K562 (cell line): ENCODE results near the gene CETN1. TPM values are rescaled to one million over a fixed set of nuclear protein-coding genes. Genes with fewer than 3 reads are reported as not detected.

Experiments
- ATAC-seq: fragments of 200-7000 bp; cut with Tn5 transposase; 3 replicates; pipeline ENCODE4 v1.9.1; 2020; ENCODE audit warnings: moderate library complexity
- BruUV-seq: library from RNA; stranded (reverse); fragments of 400-500 nt; replicated peaks from 2 replicates; lab custom pipeline; 2021; lab: Mats Ljungman, UMichigan
- CTCF ChIA-PET: fragments of 300-600 bp; formaldehyde crosslinking; extraction: SDS; loops from one replicate; lab custom pipeline; 2021; ENCODE audit warnings: low intra/inter-chr PET ratio; lab: Yijun Ruan, JAX
- POLR2A ChIA-PET: fragments of 300-600, 350-650 bp; sonication (Branson Sonifier 250); formaldehyde crosslinking; extraction: SDS; loops from one replicate; lab custom pipeline; 2021; ENCODE audit warnings: antibody characterized with exemption, inconsistent platforms; lab: Yijun Ruan, JAX
- DNase-seq, 4 experiments: peaks; one replicate each; pipeline versions ENCODE4 v3.0.0 to v3.0.0-alpha.2; 2011 to 2018; ENCODE audit warnings: low spot score in 3 of 4, mixed read lengths in 3 of 4; ENCODE audit errors: extremely low read depth in 1 of 4
- FAIRE-seq: peaks from 2 replicates; lab custom pipeline; 2011; peaks lifted over from hg19 to GRCh38; lab: Jason Lieb, UNC
- H2AFZ ChIP-seq: 2 replicates; pipeline ENCODE4 v1.6.0; 2011; ENCODE audit warnings: low read depth, low read length, control low read depth, inconsistent platforms
- H3K27ac ChIP-seq: fragments of 200-600 bp; 3 replicates; pipeline ENCODE4 v1.8.0; 2011; ENCODE audit warnings: low read depth, mild to moderate bottlenecking, control low read depth, inconsistent platforms, low read length, moderate library complexity, mixed read lengths; ENCODE audit errors: extremely low read depth
- H3K27me3 ChIP-seq, 2 experiments: fragments of 300-600 bp in 1 of 2; 2 replicates in 1 of 2; 3 replicates in 1 of 2; pipeline versions ENCODE4 v1.6.0 to v1.8.0; 2011; ENCODE audit warnings: inconsistent platforms in 2 of 2, low read length in 2 of 2, mild to moderate bottlenecking in 1 of 2, mixed read lengths in 1 of 2, moderate library complexity in 1 of 2; ENCODE audit not compliant: control insufficient read depth in 2 of 2, insufficient read depth in 2 of 2
- H3K36me3 ChIP-seq: fragments of 300-600 bp; 3 replicates; pipeline ENCODE4 v1.8.0; 2011; ENCODE audit warnings: mild to moderate bottlenecking, low read length, inconsistent platforms; ENCODE audit not compliant: control insufficient read depth, insufficient read depth
- H3K4me1 ChIP-seq, 2 experiments: fragments of 200-600 bp in 1 of 2; replicated peaks in 1 of 2; 2 replicates in 1 of 2; 3 replicates in 1 of 2; pipeline versions ENCODE4 v1.5.1 to v1.8.0; 2011; ENCODE audit warnings: inconsistent platforms in 2 of 2, low read length in 2 of 2, mild to moderate bottlenecking in 1 of 2, mixed read lengths in 1 of 2, moderate library complexity in 1 of 2; ENCODE audit not compliant: control insufficient read depth in 2 of 2, insufficient read depth in 2 of 2
- H3K4me2 ChIP-seq: 2 replicates; pipeline ENCODE4 v1.6.1; 2011; ENCODE audit warnings: low read length, control low read depth, inconsistent platforms, mixed read lengths; ENCODE audit not compliant: insufficient read depth
- H3K4me3 ChIP-seq: fragments of 200-600 bp; sonication (generic), shearing (Covaris generic); 2 replicates; pipeline ENCODE4 v1.5.1; 2016; ENCODE audit warnings: control low read depth, inconsistent platforms
- H3K79me2 ChIP-seq: fragments of 200-600 bp; 3 replicates; pipeline ENCODE4 v1.8.0; 2011; ENCODE audit warnings: low read length, inconsistent platforms; ENCODE audit not compliant: control insufficient read depth, insufficient read depth
- H3K9ac ChIP-seq, 2 experiments: 2 replicates each; pipeline versions ENCODE4 v1.6.0 to v1.6.1; 2011; ENCODE audit warnings: low read depth in 2 of 2, low read length in 2 of 2, control low read depth in 1 of 2, inconsistent platforms in 1 of 2, mild to moderate bottlenecking in 1 of 2, mixed read lengths in 1 of 2; ENCODE audit not compliant: insufficient read depth in 1 of 2
- H3K9me1 ChIP-seq: one replicate; pipeline ENCODE4 v1.6.0; 2011; ENCODE audit warnings: inconsistent platforms, mild to moderate bottlenecking, low read length, moderate library complexity; ENCODE audit not compliant: control insufficient read depth, insufficient read depth
- H3K9me3 ChIP-seq: replicated peaks from 2 replicates; pipeline ENCODE4 v1.5.1; 2011; ENCODE audit warnings: low read depth, low read length, inconsistent platforms; ENCODE audit not compliant: control insufficient read depth, insufficient read depth
- H4K20me1 ChIP-seq: replicated peaks from 2 replicates; pipeline ENCODE4 v1.6.1; 2011; ENCODE audit warnings: low read length, inconsistent platforms, mixed read lengths; ENCODE audit not compliant: control insufficient read depth, insufficient read depth
- ZFP36 ChIP-seq: fragments of 150-350 bp; IDR thresholded peaks from 2 replicates; pipeline ENCODE4 v1.6.1; 2018; ENCODE audit warnings: low read length, low read depth; ENCODE audit not compliant: partially characterized antibody
- ZNF551 ChIP-seq: fragments of 250-450 bp; sonication (Bioruptor Pico); IDR thresholded peaks from 2 replicates; pipeline ENCODE4 v1.5.0; 2021; ENCODE audit warnings: mild to moderate bottlenecking, moderate library complexity
- WGBS: fragments of 100-300 bp; shearing (Covaris generic); methylation state at CpG from one replicate; pipeline ENCODE4 v1.1.6; 2016; ENCODE audit warnings: low coverage, mixed read lengths; ENCODE audit not compliant: insufficient coverage; ENCODE audit errors: missing lambda C conversion rate; 5-methylcytosine and 5-hydroxymethylcytosine counted together
- in situ Hi-C: fragments of 300-500 bp; cut with MboI; formaldehyde crosslinking; loops from 4 replicates; pipeline ENCODE4 v1.15.0; 2018; ENCODE audit warnings: inconsistent platforms, mixed read lengths
- intact Hi-C: fragments of 100-400 bp; cut with micrococcal nuclease; formaldehyde crosslinking; loops from 2 replicates; pipeline ENCODE4 v1.14.2; 2022
- polyA plus RNA-seq, 8 experiments: library from polyadenylated mRNA; depleted of rRNA in 4 of 8; stranded (reverse) in 5 of 8; unstranded in 3 of 8; fragments of >200 nt; fragmentation: Nextera tagmentation in 2 of 8; fragmentation: Illumina TruSeq in 1 of 8; extraction: Ambion mirVana in 2 of 8; extraction: Trizol in 1 of 8; gene quantifications; 2 replicates each; pipeline versions ENCODE4 v1.2.1 to v1.2.3, GENCODE V29; 2011 to 2014; ENCODE audit warnings: inconsistent platforms in 1 of 8, missing spikeins in 1 of 8
- total RNA-seq, 7 experiments: library from RNA; depleted of rRNA in 6 of 7; stranded (reverse); fragments of >200 nt in 6 of 7; fragmentation: Illumina TruSeq in 2 of 7; extraction: Trizol in 2 of 7; gene quantifications; 2 replicates each; pipeline versions ENCODE4 v1.2.1 to v1.2.3, GENCODE V29; 2011 to 2021; ENCODE audit warnings: low replicate concordance in 1 of 7
- TF ChIP-seq, protein P1 (sequence below): sonication (generic); formaldehyde crosslinking; IDR thresholded peaks from 2 replicates; pipeline ENCODE4 v1.4.0; 2020; ENCODE audit warnings: mild to moderate bottlenecking, missing genetic modification reagents

CETN1 gene
- total and polyA plus RNA-seq, 9 of the 15 experiments (the other 6 are each of a cell fraction or from before 2014, with no cell fraction given), result 0.07 to 0.34 (median 0.19) TPM; not detected in 3

DNA sequence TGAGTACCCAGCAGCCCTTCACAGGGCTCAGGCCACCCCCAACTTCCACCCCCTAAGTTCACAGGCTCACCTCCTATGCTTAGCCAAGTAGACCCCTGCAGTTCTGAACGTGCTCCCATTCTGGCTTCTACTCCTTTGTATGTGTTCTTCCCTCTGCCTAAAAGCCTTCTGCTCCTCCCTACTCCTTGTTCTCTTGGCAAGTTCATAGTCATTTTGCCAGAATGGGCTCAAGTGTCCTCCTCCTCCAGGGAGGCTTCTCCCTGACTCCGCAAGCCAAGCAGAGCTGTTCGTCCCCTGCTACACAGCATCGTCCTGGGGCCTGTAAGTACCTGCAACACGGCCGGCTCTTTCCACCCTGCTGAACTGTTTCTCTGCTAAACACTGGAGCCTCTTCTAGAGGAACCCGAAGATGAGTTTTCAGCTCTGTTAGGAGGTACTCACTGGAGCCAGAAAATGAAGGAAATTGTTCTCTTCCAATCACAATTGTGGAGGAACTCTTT is 14.6 kb upstream of the CETN1 start:
- BruUV-seq, result no TSS peak
- CTCF ChIA-PET, result no interaction called here
- DNase-seq, result no peak
- Histone ChIP-seq H4K20me1 (no peaks in the 10 kb centered on the region), H2AFZ (no peak overlapping the region), H3K27ac (no peak overlapping the region), H3K4me1 (no peaks in the 10 kb centered on the region), H3K4me3 (no peak overlapping the region), H3K79me2 (no peaks in the 10 kb centered on the region), H3K4me2 (no peak overlapping the region), H3K9me3 (no peaks in the 10 kb centered on the region), H3K36me3 (no peaks in the 10 kb centered on the region), H3K9me1 (no peaks in the 10 kb centered on the region), H3K9ac (no peak overlapping the region), H3K27me3 (peaks cover 17 to 33% of the 10 kb centered on the region in 2 experiments; a peak in 4 of 5 replicates)
- no peak for FAIRE-seq
- in situ Hi-C loops (no loop called here), intact Hi-C loops (no loop called here)
- 5% methylated on average over 7 of the region's 7 CpGs for WGBS
- TF ChIP-seq, protein P1, sequence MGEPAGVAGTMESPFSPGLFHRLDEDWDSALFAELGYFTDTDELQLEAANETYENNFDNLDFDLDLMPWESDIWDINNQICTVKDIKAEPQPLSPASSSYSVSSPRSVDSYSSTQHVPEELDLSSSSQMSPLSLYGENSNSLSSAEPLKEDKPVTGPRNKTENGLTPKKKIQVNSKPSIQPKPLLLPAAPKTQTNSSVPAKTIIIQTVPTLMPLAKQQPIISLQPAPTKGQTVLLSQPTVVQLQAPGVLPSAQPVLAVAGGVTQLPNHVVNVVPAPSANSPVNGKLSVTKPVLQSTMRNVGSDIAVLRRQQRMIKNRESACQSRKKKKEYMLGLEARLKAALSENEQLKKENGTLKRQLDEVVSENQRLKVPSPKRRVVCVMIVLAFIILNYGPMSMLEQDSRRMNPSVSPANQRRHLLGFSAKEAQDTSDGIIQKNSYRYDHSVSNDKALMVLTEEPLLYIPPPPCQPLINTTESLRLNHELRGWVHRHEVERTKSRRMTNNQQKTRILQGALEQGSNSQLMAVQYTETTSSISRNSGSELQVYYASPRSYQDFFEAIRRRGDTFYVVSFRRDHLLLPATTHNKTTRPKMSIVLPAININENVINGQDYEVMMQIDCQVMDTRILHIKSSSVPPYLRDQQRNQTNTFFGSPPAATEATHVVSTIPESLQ (CRISPR knock-in tag), result no peak
- no peak for TF ChIP-seq ZNF551 (CRISPR knock-in tag)
- TF ChIP-seq ZFP36, result peak; percentile 26
- POLR2A ChIA-PET, result interaction anchor here (1.8 kb wide), 1 partner anchor 35 kb away, joined by 5 read pairs; no protein-coding TSS in a partner anchor
- ATAC-seq, result peak; percentile 49
